ENCODE results near the gene RAPGEF6.
"Not testable (repeated sequence)": the region's sequence is repeated elsewhere in the genome, so short reads cannot be mapped to it uniquely, and the experiment has no call there.

RAPGEF6 gene

GRCh38 chr5:131640043-131640856 is 5.2 kb upstream of the RAPGEF6 start:
- no peak for DNase-seq (ENCODE audit: low read depth, low spot score)

- DNase-seq (ENCODE audit: low read depth, low spot score), result no peak
Measured at GRCh38 chr5:131639148-131639547, 4.1 kb upstream of the RAPGEF6 start.

GRCh38 chr5:131637694-131638093 is 2.7 kb upstream of the RAPGEF6 start:
- DNase-seq (ENCODE audit: low read depth, low spot score), result no peak

- DNase-seq (ENCODE audit: low read depth, low spot score), result no peak
Measured at GRCh38 chr5:131635684-131636572, 899 bp upstream of the RAPGEF6 start.

- peak; percentile 69 for DNase-seq (ENCODE audit: low read depth, low spot score)
Measured at GRCh38 chr5:131634666-131634995, 398 bp downstream of the RAPGEF6 start.

GRCh38 chr5:131634238-131634637 is 791 bp downstream of the RAPGEF6 start:
- no peak for DNase-seq (ENCODE audit: low read depth, low spot score)

- DNase-seq (ENCODE audit: low read depth, low spot score), result no peak
Measured at GRCh38 chr5:131633830-131634229, 1.2 kb downstream of the RAPGEF6 start.

GRCh38 chr5:131630963-131631350 is 4.1 kb downstream of the RAPGEF6 start:
- no peak for DNase-seq (ENCODE audit: low read depth, low spot score)

GRCh38 chr5:131630208-131630962 is 4.6 kb downstream of the RAPGEF6 start:
- no peak for DNase-seq (ENCODE audit: low read depth, low spot score)

GRCh38 chr5:131628990-131629389 is 6.0 kb downstream of the RAPGEF6 start:
- DNase-seq (ENCODE audit: low read depth, low spot score), result no peak

GRCh38 chr5:131627207-131627865 is 7.7 kb downstream of the RAPGEF6 start:
- DNase-seq (ENCODE audit: low read depth, low spot score), result peak; percentile 61

- DNase-seq (ENCODE audit: low read depth, low spot score), result peak; percentile 69
Measured at GRCh38 chr5:131622633-131623032, 12.4 kb downstream of the RAPGEF6 start.

GRCh38 chr5:131621164-131621563 is 13.9 kb downstream of the RAPGEF6 start:
- DNase-seq (ENCODE audit: low read depth, low spot score), result not testable (repeated sequence)

GRCh38 chr5:131619102-131619501 is 15.9 kb downstream of the RAPGEF6 start:
- no peak for DNase-seq (ENCODE audit: low read depth, low spot score)

GRCh38 chr5:131617140-131617822 is 17.7 kb downstream of the RAPGEF6 start:
- no peak for DNase-seq (ENCODE audit: low read depth, low spot score)

GRCh38 chr5:131615957-131616356 is 19.1 kb downstream of the RAPGEF6 start:
- no peak for DNase-seq (ENCODE audit: low read depth, low spot score)

- DNase-seq (ENCODE audit: low read depth, low spot score), result no peak
Measured at GRCh38 chr5:131613423-131613822, 21.6 kb downstream of the RAPGEF6 start.

GRCh38 chr5:131611064-131611381 is 24.0 kb downstream of the RAPGEF6 start:
- no peak for DNase-seq (ENCODE audit: low read depth, low spot score)

- peak; percentile 79 for DNase-seq (ENCODE audit: low read depth, low spot score)
Measured at GRCh38 chr5:131610198-131611063, 24.6 kb downstream of the RAPGEF6 start.

- DNase-seq (ENCODE audit: low read depth, low spot score), result peak; percentile 71
Measured at GRCh38 chr5:131609774-131610173, 25.3 kb downstream of the RAPGEF6 start.
